Esophagus muscularis mucosa (tissue), 4 donors: ENCODE results near the gene ZCCHC4. TPM values are rescaled to one million over a fixed set of nuclear protein-coding genes. Genes with fewer than 3 reads are reported as not detected.
"Not testable (repeated sequence)": the region's sequence is repeated elsewhere in the genome, so short reads cannot be mapped to it uniquely, and the experiment has no call there.

Experiments used
- DNase-seq: peaks from one replicate; pipeline ENCODE4 v3.0.0-alpha.2; 2017; ENCODE audit errors: extremely low spot score
- H3K27ac ChIP-seq, 4 donors: fragments of 200-600 bp; sonication (generic); replicated peaks in 1 of 4; 1 replicate in 3 of 4; 2 replicates in 1 of 4; pipeline ENCODE4 v1.5.1; 2016 to 2019; ENCODE audit warnings: mild to moderate bottlenecking in 1 of 4
- H3K27me3 ChIP-seq, 4 donors: fragments of 200-600 bp; sonication (generic); one replicate each; pipeline versions ENCODE4 v1.5.1 to v1.6.0; 2016 to 2019
- H3K36me3 ChIP-seq, 4 donors: fragments of 200-600 bp; sonication (generic); one replicate each; pipeline ENCODE4 v1.5.1; 2016 to 2019
- H3K4me1 ChIP-seq, 4 donors: fragments of 200-600 bp; sonication (generic); one replicate each; pipeline ENCODE4 v1.5.1; 2016 to 2019
- H3K4me3 ChIP-seq, 4 donors: fragments of 200-600 bp; sonication (generic); 1 replicate in 2 of 4; 2 replicates in 2 of 4; pipeline ENCODE4 v1.5.1; 2016 to 2019; ENCODE audit warnings: mild to moderate bottlenecking in 4 of 4, moderate library complexity in 1 of 4
- H3K9me3 ChIP-seq, 4 donors: fragments of 200-600 bp; sonication (generic); 1 replicate in 3 of 4; 2 replicates in 1 of 4; pipeline ENCODE4 v1.5.1; 2016 to 2019
- EP300 ChIP-seq: sonication (generic); formaldehyde crosslinking; IDR thresholded peaks from one replicate; pipeline ENCODE4 v1.6.1; 2017; ENCODE audit warnings: antibody characterized with exemption
- POLR2A ChIP-seq: fragments of 450-650 bp; IDR thresholded peaks from one replicate; pipeline ENCODE4 v1.6.1; 2017; ENCODE audit warnings: antibody characterized with exemption, moderate library complexity, mild to moderate bottlenecking, low read depth
- POLR2AphosphoS5 ChIP-seq, 2 donors: sonication (generic); formaldehyde crosslinking; IDR thresholded peaks; one replicate each; pipeline ENCODE4 v1.6.1; 2017; ENCODE audit warnings: antibody characterized with exemption in 2 of 2
- WGBS: methylation state at CpG from one replicate; pipeline ENCODE4 v1.1.5; 2018; 5-methylcytosine and 5-hydroxymethylcytosine counted together
- intact Hi-C: fragments of 100-400 bp; cut with DNase I; formaldehyde crosslinking; loops from one replicate; pipeline ENCODE4 v1.15.1; 2023
- total RNA-seq, 4 donors: library from RNA; depleted of rRNA; stranded (reverse); fragments of >200 nt; gene quantifications; one replicate each; pipeline versions ENCODE4 v1.1.0 to v1.2.1, GENCODE V29; 2016
- TF ChIP-seq, protein P1 (sequence below), 3 experiments: fragments of 200-600 bp in 2 of 3; fragments of 450-650 bp in 1 of 3; sonication (generic) in 2 of 3; IDR thresholded peaks; one replicate each; pipeline ENCODE4 v1.5.1; 2017 to 2019; ENCODE audit warnings: antibody characterized with exemption in 3 of 3, mild to moderate bottlenecking in 2 of 3, moderate library complexity in 1 of 3

ZCCHC4 gene
- total RNA-seq, 4 donors from 2014 or later, result 8.6 to 16.2 (median 11.4) TPM

DNA sequence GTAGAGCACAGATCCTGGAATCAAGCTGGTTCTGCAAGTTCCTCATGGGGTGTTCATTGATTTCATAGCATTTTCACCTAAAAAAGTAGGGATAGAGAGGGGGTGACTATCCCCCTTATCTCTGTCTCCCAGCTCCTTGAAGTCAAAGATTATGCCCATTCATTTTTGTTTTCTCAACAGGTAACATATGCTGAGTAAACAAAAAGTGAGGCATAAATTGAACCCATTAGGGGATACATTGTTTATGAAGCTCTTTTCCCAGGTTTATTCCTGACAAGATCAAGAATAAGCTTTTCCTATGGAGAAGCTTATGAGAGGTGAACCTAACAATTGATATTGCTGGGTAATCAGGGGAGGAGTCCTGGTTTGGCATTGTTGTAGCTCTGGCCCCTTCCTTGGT is 55.3 kb downstream of the ZCCHC4 start:
- no peak for TF ChIP-seq POLR2AphosphoS5 (IDR thresholded peaks at IDR 0.05)
- TF ChIP-seq, protein P1, sequence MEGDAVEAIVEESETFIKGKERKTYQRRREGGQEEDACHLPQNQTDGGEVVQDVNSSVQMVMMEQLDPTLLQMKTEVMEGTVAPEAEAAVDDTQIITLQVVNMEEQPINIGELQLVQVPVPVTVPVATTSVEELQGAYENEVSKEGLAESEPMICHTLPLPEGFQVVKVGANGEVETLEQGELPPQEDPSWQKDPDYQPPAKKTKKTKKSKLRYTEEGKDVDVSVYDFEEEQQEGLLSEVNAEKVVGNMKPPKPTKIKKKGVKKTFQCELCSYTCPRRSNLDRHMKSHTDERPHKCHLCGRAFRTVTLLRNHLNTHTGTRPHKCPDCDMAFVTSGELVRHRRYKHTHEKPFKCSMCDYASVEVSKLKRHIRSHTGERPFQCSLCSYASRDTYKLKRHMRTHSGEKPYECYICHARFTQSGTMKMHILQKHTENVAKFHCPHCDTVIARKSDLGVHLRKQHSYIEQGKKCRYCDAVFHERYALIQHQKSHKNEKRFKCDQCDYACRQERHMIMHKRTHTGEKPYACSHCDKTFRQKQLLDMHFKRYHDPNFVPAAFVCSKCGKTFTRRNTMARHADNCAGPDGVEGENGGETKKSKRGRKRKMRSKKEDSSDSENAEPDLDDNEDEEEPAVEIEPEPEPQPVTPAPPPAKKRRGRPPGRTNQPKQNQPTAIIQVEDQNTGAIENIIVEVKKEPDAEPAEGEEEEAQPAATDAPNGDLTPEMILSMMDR (IDR thresholded peaks at IDR 0.05), result no peak
- Histone ChIP-seq H3K4me1 (no peaks in the 10 kb centered on the region), H3K27me3 (no peaks in the 10 kb centered on the region), H3K27ac (no peak overlapping the region), H3K36me3 (peaks cover 0 to 31% (median 19%) of the 10 kb centered on the region in 4 donors), H3K9me3 (no peaks in the 10 kb centered on the region), H3K4me3 (no peak overlapping the region)
- DNase-seq, result no peak
- intact Hi-C loops, result no loop called here

DNA sequence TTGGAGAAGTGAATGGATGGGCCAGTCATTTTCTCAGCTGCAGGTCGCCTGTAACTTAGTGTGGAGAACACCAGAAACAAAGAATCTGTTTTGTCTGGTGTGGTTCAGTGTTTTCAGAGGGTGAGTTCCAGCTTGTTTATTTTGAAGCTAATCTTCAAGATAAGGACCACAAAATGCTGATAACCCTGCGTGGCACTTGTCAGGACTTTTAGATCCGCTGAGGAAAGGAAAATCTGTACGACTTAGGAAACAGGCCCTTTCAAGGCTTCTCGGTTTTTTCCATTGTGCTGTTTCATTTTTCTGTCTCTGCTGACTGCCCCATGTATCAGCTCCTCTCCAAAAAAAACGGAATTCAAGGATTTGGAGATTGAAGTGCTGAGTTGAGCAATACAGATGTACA is 55.7 kb downstream of the ZCCHC4 start:
- intact Hi-C loops, result no loop called here
- H3K36me3 ChIP-seq, result peaks cover 0 to 31% (median 19%) of the 10 kb centered on the region in 4 donors
- TF ChIP-seq POLR2A (no peak), POLR2AphosphoS5 (IDR thresholded peaks at IDR 0.05) (no peak), EP300 (no peak)
- TF ChIP-seq, protein P1 (IDR thresholded peaks at IDR 0.05), result no peak

GRCh38 chr4:25370242-25370641 is 57.7 kb downstream of the ZCCHC4 start:
- no peak overlapping the region for H3K27ac ChIP-seq
- peaks cover 0 to 24% (median 11%) of the 10 kb centered on the region in 4 donors for H3K36me3 ChIP-seq
- no peak overlapping the region for H3K4me3 ChIP-seq
- no peaks in the 10 kb centered on the region for H3K4me1 ChIP-seq
- TF ChIP-seq POLR2AphosphoS5 (IDR thresholded peaks at IDR 0.05), result no peak
- TF ChIP-seq EP300, result no peak
- TF ChIP-seq, protein P1 (IDR thresholded peaks at IDR 0.05), result no peak
- no peak for TF ChIP-seq POLR2A
- WGBS, result 60% methylated on average over 2 of the region's 2 CpGs
- DNase-seq, result no peak
- intact Hi-C loops, result loop anchor here (10.0 kb wide), 1 partner anchor 195 kb away; no protein-coding TSS in a partner anchor
- no peaks in the 10 kb centered on the region for H3K9me3 ChIP-seq
- H3K27me3 ChIP-seq, result no peaks in the 10 kb centered on the region

More for the DNA sequence above, 55.7 kb downstream of the ZCCHC4 start:
- Histone ChIP-seq H3K9me3 (no peaks in the 10 kb centered on the region), H3K4me1 (no peaks in the 10 kb centered on the region), H3K27me3 (no peaks in the 10 kb centered on the region), H3K4me3 (no peak overlapping the region), H3K27ac (no peak overlapping the region)
- DNase-seq, result no peak
- 86% methylated on average over 6 of the region's 6 CpGs for WGBS

DNA sequence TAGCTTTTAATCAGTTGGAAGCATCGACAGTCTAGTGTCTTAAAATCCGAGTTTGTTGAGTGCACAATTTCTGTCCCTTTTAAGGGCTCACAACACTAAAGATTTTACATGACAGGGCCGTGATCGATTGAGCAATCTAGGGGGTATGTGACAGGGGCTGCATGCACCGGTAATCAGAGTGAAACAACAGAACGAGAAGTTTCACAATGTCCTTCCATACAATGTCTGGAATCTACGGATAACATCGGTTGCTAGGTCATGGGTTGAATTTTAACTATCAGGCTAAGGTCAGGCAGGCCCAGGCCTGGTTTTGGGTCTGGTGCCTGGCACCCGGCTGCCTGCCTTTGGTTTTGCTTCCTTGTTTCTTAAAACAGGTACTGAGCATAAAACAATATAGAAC is 60.0 kb downstream of the ZCCHC4 start:
- H3K4me3 ChIP-seq, H3K27me3 ChIP-seq, H3K9me3 ChIP-seq, DNase-seq, H3K27ac ChIP-seq: not testable (repeated sequence)
- intact Hi-C loops, result loop anchor here (10.0 kb wide), 1 partner anchor 198 kb away; no protein-coding TSS in a partner anchor
- H3K36me3 ChIP-seq, result peaks cover 0 to 19% (median 8%) of the 10 kb centered on the region in 4 donors
- WGBS, result 83% methylated on average over 9 of the region's 9 CpGs
- peaks cover 0 to 11% (median 5%) of the 10 kb centered on the region in 4 donors for H3K4me1 ChIP-seq

DNA sequence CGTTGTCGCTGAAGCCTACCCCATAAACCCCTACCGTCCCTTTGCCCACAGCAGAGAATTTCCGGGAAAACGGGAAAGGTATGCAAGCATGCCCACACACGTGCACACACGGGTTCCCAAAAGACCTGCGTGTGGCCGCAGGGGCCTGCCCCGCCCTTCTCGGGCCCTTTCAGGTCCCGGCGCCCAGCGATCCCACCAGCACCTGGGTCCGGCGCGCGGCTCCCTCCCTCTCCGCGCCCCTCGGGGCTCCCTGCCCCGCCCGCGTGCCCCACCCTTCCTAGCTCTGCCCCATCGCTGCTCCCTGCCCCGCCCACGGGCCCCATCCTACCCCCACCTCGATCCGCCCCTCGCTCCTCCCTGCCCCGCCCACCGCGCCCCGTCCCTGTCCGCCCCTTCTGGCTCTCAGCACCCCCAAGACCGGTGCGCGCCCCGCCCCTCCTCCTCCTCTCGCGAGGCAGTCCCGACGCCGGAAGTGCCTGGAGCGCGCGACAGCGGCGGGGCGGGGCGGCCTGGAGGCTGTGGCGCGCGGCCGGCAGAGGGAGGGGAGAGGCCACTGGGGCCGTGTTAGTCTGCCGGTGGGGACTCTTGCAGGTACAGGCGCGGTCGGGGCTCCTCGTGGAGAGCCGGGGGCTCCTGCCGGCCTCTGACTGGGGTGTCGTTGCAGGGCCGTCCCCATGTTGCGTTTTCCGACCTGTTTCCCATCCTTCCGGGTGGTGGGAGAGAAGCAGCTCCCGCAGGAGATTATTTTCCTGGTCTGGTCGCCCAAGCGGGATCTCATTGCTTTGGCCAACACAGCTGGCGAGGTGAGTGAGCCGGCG is 64.4 kb downstream of the ZCCHC4 start, which contains the start of gene ANAPC4:
Gene ANAPC4 (plus strand): TSS at position 510 of the 818 bp plus-strand sequence. CDS start 165 bp downstream, at position 675.
- peak within 1 kb of the TSS; percentile 76 to 82 (median 77) for H3K27ac ChIP-seq
- peak within 1 kb of the TSS; percentile 73 to 92 (median 84) for H3K4me3 ChIP-seq
- H3K27me3 ChIP-seq, result no peaks in the 10 kb centered on the region
- H3K4me1 ChIP-seq, result peaks cover 0 to 35% (median 23%) of the 10 kb centered on the region in 4 donors
- TF ChIP-seq EP300 (no peak), POLR2AphosphoS5 (IDR thresholded peaks at IDR 0.05) (peak; percentile 82 to 83), POLR2A (peak; percentile 57)
- TF ChIP-seq, protein P1 (IDR thresholded peaks at IDR 0.05), result peak in 2 of 3 experiments; percentile 15 to 17
- WGBS, result 4% methylated on average over 5 of the region's 74 CpGs
- intact Hi-C loops, result loop anchor here (10.0 kb wide), 1 partner anchor 202 kb away; no protein-coding TSS in a partner anchor
- peaks cover 13 to 16% (median 14%) of the 10 kb centered on the region in 4 donors for H3K36me3 ChIP-seq
- H3K9me3 ChIP-seq, result no peaks in the 10 kb centered on the region
- peak; percentile 98 for DNase-seq
